Neuronal stem cell (in vitro differentiated cells): Measurements from ENCODE around the gene TRIM41.

Source experiments
- DNase-seq: peaks from one replicate; pipeline ENCODE4 v3.0.0-alpha.2; 2013; ENCODE audit warnings: low spot score
- H2AFZ ChIP-seq: one replicate; pipeline ENCODE4 v1.6.1; 2013; ENCODE audit warnings: mild to moderate bottlenecking, low read length, inconsistent platforms
- H2AK5ac ChIP-seq: 2 replicates; pipeline ENCODE4 v1.6.1; 2013; ENCODE audit warnings: low read depth, mild to moderate bottlenecking, inconsistent platforms, low read length, moderate library complexity, mixed read lengths
- H2BK120ac ChIP-seq: 2 replicates; pipeline ENCODE4 v1.6.1; 2013; ENCODE audit warnings: low read depth, mild to moderate bottlenecking, inconsistent platforms, low read length, moderate library complexity, mixed read lengths
- H2BK12ac ChIP-seq: one replicate; pipeline ENCODE4 v1.6.1; 2013; ENCODE audit warnings: low read length, inconsistent platforms
- H2BK15ac ChIP-seq: 2 replicates; pipeline ENCODE4 v1.6.1; 2013; ENCODE audit warnings: mild to moderate bottlenecking, low read length, inconsistent platforms, mixed read lengths
- H2BK5ac ChIP-seq: one replicate; pipeline ENCODE4 v1.6.1; 2013; ENCODE audit warnings: inconsistent platforms, mild to moderate bottlenecking, low read length, moderate library complexity
- H3K14ac ChIP-seq: one replicate; pipeline ENCODE4 v1.6.1; 2013; ENCODE audit warnings: low read length, inconsistent platforms
- H3K18ac ChIP-seq: 2 replicates; pipeline ENCODE4 v1.6.1; 2013; ENCODE audit warnings: low read length, inconsistent platforms
- H3K23ac ChIP-seq: 2 replicates; pipeline ENCODE4 v1.6.1; 2013; ENCODE audit warnings: low read depth, mild to moderate bottlenecking, mixed read lengths, low read length, inconsistent platforms; ENCODE audit not compliant: poor library complexity
- H3K27ac ChIP-seq: replicated peaks from 3 replicates; pipeline ENCODE4 v1.5.1; 2013; ENCODE audit warnings: low read length, inconsistent platforms
- H3K27me3 ChIP-seq, 3 experiments: 2 replicates each; pipeline ENCODE4 v1.6.1; 2013; ENCODE audit warnings: low read length in 3 of 3, mild to moderate bottlenecking in 2 of 3, inconsistent platforms in 1 of 3, low read depth in 1 of 3, mixed read lengths in 1 of 3, moderate library complexity in 1 of 3; ENCODE audit not compliant: control insufficient read depth in 3 of 3, insufficient read depth in 3 of 3
- H3K36me3 ChIP-seq, 2 donors: replicated peaks in 1 of 2; 2 replicates each; pipeline ENCODE4 v1.6.1; 2013; ENCODE audit warnings: low read length in 2 of 2; ENCODE audit not compliant: control insufficient read depth in 2 of 2, insufficient read depth in 2 of 2
- H3K4ac ChIP-seq: 2 replicates; pipeline ENCODE4 v1.6.1; 2013; ENCODE audit warnings: inconsistent platforms, mild to moderate bottlenecking, low read length, moderate library complexity
- H3K4me1 ChIP-seq, 2 donors: 1 replicate in 1 of 2; 2 replicates in 1 of 2; pipeline ENCODE4 v1.6.1; 2013; ENCODE audit warnings: low read length in 2 of 2, low read depth in 1 of 2; ENCODE audit not compliant: control insufficient read depth in 2 of 2, insufficient read depth in 1 of 2
- H3K4me2 ChIP-seq: one replicate; pipeline ENCODE4 v1.6.1; 2013; ENCODE audit warnings: mild to moderate bottlenecking, low read length, inconsistent platforms; ENCODE audit not compliant: insufficient read depth, poor library complexity, severe bottlenecking
- H3K4me3 ChIP-seq, 2 donors: 2 replicates each; pipeline ENCODE4 v1.5.1; 2013; ENCODE audit warnings: low read length in 2 of 2, mild to moderate bottlenecking in 2 of 2, inconsistent platforms in 1 of 2, moderate library complexity in 1 of 2
- H3K79me1 ChIP-seq: one replicate; pipeline ENCODE4 v1.6.1; 2013; ENCODE audit warnings: low read depth, mild to moderate bottlenecking, inconsistent platforms, low read length, moderate library complexity
- H3K9ac ChIP-seq: one replicate; pipeline ENCODE4 v1.6.1; 2013; ENCODE audit warnings: mild to moderate bottlenecking, low read depth, low read length, inconsistent platforms; ENCODE audit not compliant: poor library complexity
- H3K9me3 ChIP-seq, 2 donors: replicated peaks in 1 of 2; 2 replicates each; pipeline versions ENCODE3 to v1.6.1; 2013; ENCODE audit warnings: low read length in 2 of 2, mild to moderate bottlenecking in 2 of 2, inconsistent platforms in 1 of 2, low read depth in 1 of 2, mixed read lengths in 1 of 2, moderate library complexity in 1 of 2; ENCODE audit not compliant: control insufficient read depth in 2 of 2, insufficient read depth in 1 of 2
- H4K8ac ChIP-seq: one replicate; pipeline ENCODE4 v1.6.1; 2013; ENCODE audit warnings: low read depth, mild to moderate bottlenecking, inconsistent platforms, low read length, moderate library complexity
- H4K91ac ChIP-seq: one replicate; pipeline ENCODE4 v1.6.1; 2013; ENCODE audit warnings: low read length, low read depth, mild to moderate bottlenecking, inconsistent platforms; ENCODE audit not compliant: poor library complexity
- WGBS, 2 donors: extraction: QIAGEN DNeasy Blood & Tissue Kit; methylation state at CpG; one replicate each; pipeline ENCODE4 v1.1.7; 2013; ENCODE audit warnings: missing lambda C conversion rate in 2 of 2, mixed read lengths in 1 of 2; ENCODE audit not compliant: insufficient read length in 2 of 2, insufficient replicate concordance in 1 of 2; ENCODE audit errors: extremely low coverage in 2 of 2; 5-methylcytosine and 5-hydroxymethylcytosine counted together

TRIM41 gene

GRCh38 chr5:181243018-181243563 is 20.0 kb downstream of the TRIM41 start:
- H3K4me2 ChIP-seq: peak overlapping the region; percentile 77
- no peaks in the 10 kb centered on the region for H3K9me3 ChIP-seq
- peaks cover 17 to 19% of the 10 kb centered on the region in 2 donors for H3K4me1 ChIP-seq
- H2BK120ac ChIP-seq: no peak overlapping the region
- H3K4me3 ChIP-seq: peak overlapping the region; percentile 96 to 98
- H2BK15ac ChIP-seq: no peak overlapping the region
- peaks cover 34 to 55% of the 10 kb centered on the region in 2 donors for H3K36me3 ChIP-seq
- H2AFZ ChIP-seq: peak overlapping the region; percentile 86
- no peaks in the 10 kb centered on the region for H3K27me3 ChIP-seq
- peak overlapping the region; percentile 98 for H3K18ac ChIP-seq
- H4K8ac ChIP-seq: no peak overlapping the region
- H2BK5ac ChIP-seq: peak overlapping the region; percentile 98
- peak overlapping the region; percentile 98 for H3K14ac ChIP-seq
- DNase-seq: no peak
- H2BK12ac ChIP-seq: no peak overlapping the region
- no CpG with 5 or more reads among the region's 25 CpGs for WGBS, 2 donors
- H3K27ac ChIP-seq: peak overlapping the region; percentile 99
- no peak overlapping the region for H4K91ac ChIP-seq
- peak overlapping the region; percentile 90 for H3K23ac ChIP-seq
- peak overlapping the region; percentile 95 for H2AK5ac ChIP-seq
- no peak overlapping the region for H3K4ac ChIP-seq
- peaks cover 7% of the 10 kb centered on the region for H3K79me1 ChIP-seq
- H3K9ac ChIP-seq: peak overlapping the region; percentile 96

- Histone ChIP-seq H3K4me3 (peak within 1 kb of the TSS; percentile 96 to 98), H2BK15ac (no peak within 1 kb of the TSS), H3K36me3 (peaks cover 30 to 53% of the 10 kb centered on the region in 2 donors), H2BK120ac (peak within 1 kb of the TSS; percentile 56), H3K9ac (peak within 1 kb of the TSS; percentile 96), H2AFZ (peak within 1 kb of the TSS; percentile 86), H3K79me1 (peaks cover 7% of the 10 kb centered on the region), H2BK5ac (peak within 1 kb of the TSS; percentile 98), H3K23ac (peak within 1 kb of the TSS; percentile 90), H3K14ac (peak within 1 kb of the TSS; percentile 98), H3K4me2 (peak within 1 kb of the TSS; percentile 77), H2AK5ac (peak within 1 kb of the TSS; percentile 95), H4K8ac (peak within 1 kb of the TSS; percentile 97), H3K18ac (peak within 1 kb of the TSS; percentile 98), H2BK12ac (no peak within 1 kb of the TSS), H4K91ac (peak within 1 kb of the TSS; percentile 41), H3K27ac (peak within 1 kb of the TSS; percentile 99), H3K4ac (peak within 1 kb of the TSS; percentile 91), H3K9me3 (no peaks in the 10 kb centered on the region), H3K27me3 (no peaks in the 10 kb centered on the region), H3K4me1 (peaks cover 19 to 22% of the 10 kb centered on the region in 2 donors)
- WGBS, 2 donors: no CpG with 5 or more reads among the region's 50 CpGs
- peak; percentile 89 for DNase-seq
Observed at GRCh38 chr5:181243564-181244343, 20.7 kb downstream of the TRIM41 start, which contains the start of gene RACK1. RACK1 (minus strand) TSS chr5:181243906; CDS start chr5:181243800, 106 bp downstream.

- H2AFZ ChIP-seq: peak overlapping the region; percentile 89
- H3K9ac ChIP-seq: peak overlapping the region; percentile 86
- peak overlapping the region; percentile 83 for H2BK15ac ChIP-seq
- H2BK5ac ChIP-seq: peak overlapping the region; percentile 83
- H3K4ac ChIP-seq: peak overlapping the region; percentile 61
- no peaks in the 10 kb centered on the region for H3K9me3 ChIP-seq
- H3K4me3 ChIP-seq: peak overlapping the region; percentile 85 to 96
- H3K27me3 ChIP-seq: no peaks in the 10 kb centered on the region
- no peak overlapping the region for H4K8ac ChIP-seq
- no peak overlapping the region for H2BK120ac ChIP-seq
- no peak for DNase-seq
- H3K4me1 ChIP-seq: peaks cover 21 to 22% of the 10 kb centered on the region in 2 donors
- H2BK12ac ChIP-seq: no peak overlapping the region
- peak overlapping the region; percentile 54 for H3K27ac ChIP-seq
- H3K36me3 ChIP-seq: peaks cover 21 to 50% of the 10 kb centered on the region in 2 donors
- H3K18ac ChIP-seq: peak overlapping the region; percentile 84
- peak overlapping the region; percentile 56 for H4K91ac ChIP-seq
- peak overlapping the region; percentile 69 for H3K4me2 ChIP-seq
- no CpG with 5 or more reads among the region's 34 CpGs for WGBS, 2 donors
- no peak overlapping the region for H3K14ac ChIP-seq
- H2AK5ac ChIP-seq: peak overlapping the region; percentile 88
- peaks cover 3% of the 10 kb centered on the region for H3K79me1 ChIP-seq
- H3K23ac ChIP-seq: peak overlapping the region; percentile 16
Observed at GRCh38 chr5:181245427-181246275, 22.6 kb downstream of the TRIM41 start.
